Neural cell (in vitro differentiated cells): Measurements from ENCODE around the gene CDH1.

Source experiments
- EP300 ChIP-seq: fragments of 450-650 bp; conservative IDR thresholded peaks from 2 replicates; pipeline ENCODE4 v1.6.1; 2014; ENCODE audit warnings: antibody characterized with exemption, mild to moderate bottlenecking, moderate library complexity; ENCODE audit not compliant: poor library complexity, severe bottlenecking
- POLR2AphosphoS5 ChIP-seq: IDR thresholded peaks from 2 replicates; pipeline ENCODE4 v1.6.1; 2012
- REST ChIP-seq: IDR thresholded peaks from 2 replicates; pipeline ENCODE4 v1.6.1; 2012; ENCODE audit warnings: borderline replicate concordance
- TF ChIP-seq, protein P1 (sequence below): fragments of 450-650 bp; IDR thresholded peaks from 2 replicates; pipeline ENCODE4 v1.5.1; 2014; ENCODE audit warnings: antibody characterized with exemption, mild to moderate bottlenecking, moderate library complexity; ENCODE audit not compliant: poor library complexity, severe bottlenecking

GRCh38 chr16:68835970-68836369 is 98.9 kb downstream of the CDH1 start:
- TF ChIP-seq, protein P1, sequence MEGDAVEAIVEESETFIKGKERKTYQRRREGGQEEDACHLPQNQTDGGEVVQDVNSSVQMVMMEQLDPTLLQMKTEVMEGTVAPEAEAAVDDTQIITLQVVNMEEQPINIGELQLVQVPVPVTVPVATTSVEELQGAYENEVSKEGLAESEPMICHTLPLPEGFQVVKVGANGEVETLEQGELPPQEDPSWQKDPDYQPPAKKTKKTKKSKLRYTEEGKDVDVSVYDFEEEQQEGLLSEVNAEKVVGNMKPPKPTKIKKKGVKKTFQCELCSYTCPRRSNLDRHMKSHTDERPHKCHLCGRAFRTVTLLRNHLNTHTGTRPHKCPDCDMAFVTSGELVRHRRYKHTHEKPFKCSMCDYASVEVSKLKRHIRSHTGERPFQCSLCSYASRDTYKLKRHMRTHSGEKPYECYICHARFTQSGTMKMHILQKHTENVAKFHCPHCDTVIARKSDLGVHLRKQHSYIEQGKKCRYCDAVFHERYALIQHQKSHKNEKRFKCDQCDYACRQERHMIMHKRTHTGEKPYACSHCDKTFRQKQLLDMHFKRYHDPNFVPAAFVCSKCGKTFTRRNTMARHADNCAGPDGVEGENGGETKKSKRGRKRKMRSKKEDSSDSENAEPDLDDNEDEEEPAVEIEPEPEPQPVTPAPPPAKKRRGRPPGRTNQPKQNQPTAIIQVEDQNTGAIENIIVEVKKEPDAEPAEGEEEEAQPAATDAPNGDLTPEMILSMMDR, result no peak
- TF ChIP-seq EP300 (no peak), POLR2AphosphoS5 (no peak), REST (no peak)
